WTC11 (cell line): ENCODE measurements around the gene IL17RE. TPM values are rescaled to one million over a fixed set of nuclear protein-coding genes. Genes with fewer than 3 reads are reported as not detected.
A peak's percentile ranks its signal among the peaks of the same experiment; 100 is the strongest.

Experiments
- CDX4 ChIP-seq: fragments of 250-450 bp; sonication (Bioruptor Pico); IDR thresholded peaks from 2 replicates; pipeline ENCODE4 v1.9.0; 2021; ENCODE audit warnings: moderate library complexity, mild to moderate bottlenecking, inconsistent platforms, borderline replicate concordance
- CREM ChIP-seq: sonication (generic); formaldehyde crosslinking; IDR thresholded peaks from 2 replicates; pipeline ENCODE4 v1.8.1; 2022; ENCODE audit warnings: mild to moderate bottlenecking, missing genetic modification reagents, moderate library complexity
- ELF4 ChIP-seq: sonication (generic); formaldehyde crosslinking; IDR thresholded peaks from 2 replicates; pipeline ENCODE4 v1.8.1; 2022; ENCODE audit warnings: low read depth, mild to moderate bottlenecking, moderate library complexity, missing genetic modification reagents
- ESRRA ChIP-seq: sonication (generic); formaldehyde crosslinking; IDR thresholded peaks from 2 replicates; pipeline ENCODE4 v1.8.1; 2022; ENCODE audit warnings: mild to moderate bottlenecking, missing genetic modification reagents, borderline replicate concordance
- FOXJ3 ChIP-seq: sonication (generic); formaldehyde crosslinking; IDR thresholded peaks from 2 replicates; pipeline ENCODE4 v1.9.0; 2021; ENCODE audit warnings: missing genetic modification reagents, mild to moderate bottlenecking, borderline replicate concordance
- GABPB1 ChIP-seq: sonication (generic); formaldehyde crosslinking; IDR thresholded peaks from 2 replicates; pipeline ENCODE4 v1.8.1; 2023; ENCODE audit warnings: mild to moderate bottlenecking, missing genetic modification reagents
- GTF2I ChIP-seq: fragments of 250-450 bp; sonication (Bioruptor Pico); conservative IDR thresholded peaks from 2 replicates; pipeline ENCODE4 v1.4.0; 2021; ENCODE audit warnings: mild to moderate bottlenecking
- IRF2 ChIP-seq: sonication (generic); formaldehyde crosslinking; IDR thresholded peaks from 2 replicates; pipeline ENCODE4 v1.8.0; 2022; ENCODE audit warnings: low read depth, missing genetic modification reagents, borderline replicate concordance
- KAT7 ChIP-seq: sonication (generic); formaldehyde crosslinking; IDR thresholded peaks from 2 replicates; pipeline ENCODE4 v1.8.1; 2023; ENCODE audit warnings: missing genetic modification reagents, mild to moderate bottlenecking, borderline replicate concordance
- NFATC4 ChIP-seq: fragments of 250-450 bp; sonication (Bioruptor Pico); IDR thresholded peaks from 2 replicates; pipeline ENCODE4 v1.9.0; 2021; ENCODE audit warnings: mild to moderate bottlenecking
- NFE2L1 ChIP-seq: sonication (generic); formaldehyde crosslinking; IDR thresholded peaks from 2 replicates; pipeline ENCODE4 v1.8.1; 2023; ENCODE audit warnings: missing genetic modification reagents
- NR1H2 ChIP-seq: sonication (generic); formaldehyde crosslinking; IDR thresholded peaks from 2 replicates; pipeline ENCODE4 v1.9.0; 2021; ENCODE audit warnings: mild to moderate bottlenecking, moderate library complexity, missing genetic modification reagents
- NR2C2 ChIP-seq: sonication (generic); formaldehyde crosslinking; IDR thresholded peaks from 2 replicates; pipeline ENCODE4 v1.8.0; 2022; ENCODE audit warnings: mild to moderate bottlenecking, missing genetic modification reagents
- RELA ChIP-seq: sonication (generic); formaldehyde crosslinking; IDR thresholded peaks from 2 replicates; pipeline ENCODE4 v1.8.1; 2022; ENCODE audit warnings: missing genetic modification reagents, mild to moderate bottlenecking, borderline replicate concordance
- RORB ChIP-seq: fragments of 250-450 bp; sonication (Bioruptor Pico); IDR thresholded peaks from 2 replicates; pipeline ENCODE4 v1.9.0; 2021; ENCODE audit warnings: mild to moderate bottlenecking
- SMAD3 ChIP-seq: sonication (generic); formaldehyde crosslinking; IDR thresholded peaks from 2 replicates; pipeline ENCODE4 v1.8.0; 2022; ENCODE audit warnings: missing genetic modification reagents, mild to moderate bottlenecking, borderline replicate concordance
- SMAD4 ChIP-seq: sonication (generic); formaldehyde crosslinking; IDR thresholded peaks from 2 replicates; pipeline ENCODE4 v1.8.0; 2022; ENCODE audit warnings: mild to moderate bottlenecking, missing genetic modification reagents
- SP1 ChIP-seq: sonication (generic); formaldehyde crosslinking; conservative IDR thresholded peaks from 2 replicates; pipeline ENCODE4 v1.8.1; 2022; ENCODE audit warnings: missing genetic modification reagents
- STAT6 ChIP-seq: sonication (generic); formaldehyde crosslinking; conservative IDR thresholded peaks from 2 replicates; pipeline ENCODE4 v1.8.1; 2023; ENCODE audit warnings: mild to moderate bottlenecking, low read depth, missing genetic modification reagents, moderate library complexity
- TCF7 ChIP-seq: sonication (generic); formaldehyde crosslinking; IDR thresholded peaks from 2 replicates; pipeline ENCODE4 v1.8.0; 2022; ENCODE audit warnings: mild to moderate bottlenecking, low read depth, missing genetic modification reagents, moderate library complexity
- ZNF219 ChIP-seq: sonication (generic); formaldehyde crosslinking; IDR thresholded peaks from 2 replicates; pipeline ENCODE4 v1.8.0; 2023; ENCODE audit warnings: missing genetic modification reagents, mild to moderate bottlenecking, borderline replicate concordance
- ZNF317 ChIP-seq: sonication (generic); formaldehyde crosslinking; IDR thresholded peaks from 2 replicates; pipeline ENCODE4 v1.8.1; 2023; ENCODE audit warnings: low read depth, mild to moderate bottlenecking, moderate library complexity, missing genetic modification reagents, borderline replicate concordance
- ZNF423 ChIP-seq: fragments of 250-450 bp; sonication (Bioruptor Pico); IDR thresholded peaks from 2 replicates; pipeline ENCODE4 v2.1.2; 2022; ENCODE audit warnings: mild to moderate bottlenecking, moderate library complexity
- ZSCAN18 ChIP-seq: fragments of 250-450 bp; sonication (Bioruptor Pico); IDR thresholded peaks from 2 replicates; pipeline ENCODE4 v2.1.2; 2022; ENCODE audit warnings: mild to moderate bottlenecking, moderate library complexity
- total RNA-seq: library from RNA; stranded (reverse); gene quantifications from 3 replicates; pipeline ENCODE4 v1.2.3, GENCODE V29; 2021
- TF ChIP-seq, protein P1 (sequence below): sonication (generic); formaldehyde crosslinking; IDR thresholded peaks from 2 replicates; pipeline ENCODE4 v1.8.1; 2023; ENCODE audit warnings: mild to moderate bottlenecking, missing genetic modification reagents, moderate library complexity
- TF ChIP-seq, protein P2 (sequence below): sonication (generic); formaldehyde crosslinking; IDR thresholded peaks from 2 replicates; pipeline ENCODE4 v1.8.0; 2022; ENCODE audit warnings: missing genetic modification reagents
- TF ChIP-seq, protein P3 (sequence below): sonication (generic); formaldehyde crosslinking; IDR thresholded peaks from 2 replicates; pipeline ENCODE4 v1.8.1; 2023; ENCODE audit warnings: mild to moderate bottlenecking, missing genetic modification reagents
- TF ChIP-seq, protein P4 (sequence below): sonication (generic); formaldehyde crosslinking; IDR thresholded peaks from 2 replicates; pipeline ENCODE4 v1.8.1; 2022; ENCODE audit warnings: missing genetic modification reagents, borderline replicate concordance

Gene IL17RE
- total RNA-seq, 1 experiment from 2014 or later = 4.2 TPM

GRCh38 chr3:9933561-9934234, 31.1 kb downstream of the IL17RE start, which contains the start of gene CRELD1 (continued):
- no peak for TF ChIP-seq STAT6 (CRISPR knock-in tag)
- no peak for TF ChIP-seq FOXJ3 (CRISPR knock-in tag)
- no peak for TF ChIP-seq ZNF423 (CRISPR knock-in tag)
- no peak for TF ChIP-seq NFE2L1 (CRISPR knock-in tag)
- peak; percentile 38; the same call in 1 of the 2 replicates for TF ChIP-seq KAT7 (CRISPR knock-in tag)
- no peak for TF ChIP-seq CDX4 (CRISPR knock-in tag)
- no peak for TF ChIP-seq SMAD4
- TF ChIP-seq SMAD3 = no peak
- peak; percentile 74 for TF ChIP-seq RELA (CRISPR knock-in tag)
- peak; percentile 88 for TF ChIP-seq CREM
- no peak for TF ChIP-seq NFATC4
- TF ChIP-seq GABPB1 (CRISPR knock-in tag) = peak; percentile 70
- TF ChIP-seq NR2C2 (CRISPR knock-in tag) = no peak
- TF ChIP-seq, protein P1, sequence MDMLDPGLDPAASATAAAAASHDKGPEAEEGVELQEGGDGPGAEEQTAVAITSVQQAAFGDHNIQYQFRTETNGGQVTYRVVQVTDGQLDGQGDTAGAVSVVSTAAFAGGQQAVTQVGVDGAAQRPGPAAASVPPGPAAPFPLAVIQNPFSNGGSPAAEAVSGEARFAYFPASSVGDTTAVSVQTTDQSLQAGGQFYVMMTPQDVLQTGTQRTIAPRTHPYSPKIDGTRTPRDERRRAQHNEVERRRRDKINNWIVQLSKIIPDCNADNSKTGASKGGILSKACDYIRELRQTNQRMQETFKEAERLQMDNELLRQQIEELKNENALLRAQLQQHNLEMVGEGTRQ (CRISPR knock-in tag) = peak; percentile 75
- TF ChIP-seq, protein P2, sequence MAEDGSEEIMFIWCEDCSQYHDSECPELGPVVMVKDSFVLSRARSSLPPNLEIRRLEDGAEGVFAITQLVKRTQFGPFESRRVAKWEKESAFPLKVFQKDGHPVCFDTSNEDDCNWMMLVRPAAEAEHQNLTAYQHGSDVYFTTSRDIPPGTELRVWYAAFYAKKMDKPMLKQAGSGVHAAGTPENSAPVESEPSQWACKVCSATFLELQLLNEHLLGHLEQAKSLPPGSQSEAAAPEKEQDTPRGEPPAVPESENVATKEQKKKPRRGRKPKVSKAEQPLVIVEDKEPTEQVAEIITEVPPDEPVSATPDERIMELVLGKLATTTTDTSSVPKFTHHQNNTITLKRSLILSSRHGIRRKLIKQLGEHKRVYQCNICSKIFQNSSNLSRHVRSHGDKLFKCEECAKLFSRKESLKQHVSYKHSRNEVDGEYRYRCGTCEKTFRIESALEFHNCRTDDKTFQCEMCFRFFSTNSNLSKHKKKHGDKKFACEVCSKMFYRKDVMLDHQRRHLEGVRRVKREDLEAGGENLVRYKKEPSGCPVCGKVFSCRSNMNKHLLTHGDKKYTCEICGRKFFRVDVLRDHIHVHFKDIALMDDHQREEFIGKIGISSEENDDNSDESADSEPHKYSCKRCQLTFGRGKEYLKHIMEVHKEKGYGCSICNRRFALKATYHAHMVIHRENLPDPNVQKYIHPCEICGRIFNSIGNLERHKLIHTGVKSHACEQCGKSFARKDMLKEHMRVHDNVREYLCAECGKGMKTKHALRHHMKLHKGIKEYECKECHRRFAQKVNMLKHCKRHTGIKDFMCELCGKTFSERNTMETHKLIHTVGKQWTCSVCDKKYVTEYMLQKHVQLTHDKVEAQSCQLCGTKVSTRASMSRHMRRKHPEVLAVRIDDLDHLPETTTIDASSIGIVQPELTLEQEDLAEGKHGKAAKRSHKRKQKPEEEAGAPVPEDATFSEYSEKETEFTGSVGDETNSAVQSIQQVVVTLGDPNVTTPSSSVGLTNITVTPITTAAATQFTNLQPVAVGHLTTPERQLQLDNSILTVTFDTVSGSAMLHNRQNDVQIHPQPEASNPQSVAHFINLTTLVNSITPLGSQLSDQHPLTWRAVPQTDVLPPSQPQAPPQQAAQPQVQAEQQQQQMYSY (CRISPR knock-in tag) = 0 out of 2 replicates have a peak, but pooled peaks have one; percentile 41
- no peak for TF ChIP-seq GTF2I
- no peak for TF ChIP-seq ZSCAN18
- TF ChIP-seq, protein P3, sequence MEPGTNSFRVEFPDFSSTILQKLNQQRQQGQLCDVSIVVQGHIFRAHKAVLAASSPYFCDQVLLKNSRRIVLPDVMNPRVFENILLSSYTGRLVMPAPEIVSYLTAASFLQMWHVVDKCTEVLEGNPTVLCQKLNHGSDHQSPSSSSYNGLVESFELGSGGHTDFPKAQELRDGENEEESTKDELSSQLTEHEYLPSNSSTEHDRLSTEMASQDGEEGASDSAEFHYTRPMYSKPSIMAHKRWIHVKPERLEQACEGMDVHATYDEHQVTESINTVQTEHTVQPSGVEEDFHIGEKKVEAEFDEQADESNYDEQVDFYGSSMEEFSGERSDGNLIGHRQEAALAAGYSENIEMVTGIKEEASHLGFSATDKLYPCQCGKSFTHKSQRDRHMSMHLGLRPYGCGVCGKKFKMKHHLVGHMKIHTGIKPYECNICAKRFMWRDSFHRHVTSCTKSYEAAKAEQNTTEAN (CRISPR knock-in tag) = peak; percentile 89; the same call in 1 of the 2 replicates
- no peak; the same call in 1 of the 2 replicates for TF ChIP-seq NR1H2 (CRISPR knock-in tag)
- peak; percentile 83 for TF ChIP-seq SP1 (CRISPR knock-in tag)
- TF ChIP-seq ELF4 = no peak
- TF ChIP-seq TCF7 (CRISPR knock-in tag) = no peak
- no peak for TF ChIP-seq ZNF219
- TF ChIP-seq IRF2 = no peak
- TF ChIP-seq ESRRA (CRISPR knock-in tag) = peak; percentile 84; the same call in 1 of the 2 replicates
- TF ChIP-seq RORB (CRISPR knock-in tag) = no peak
- no peak for TF ChIP-seq ZNF317 (CRISPR knock-in tag)
- TF ChIP-seq, protein P4, sequence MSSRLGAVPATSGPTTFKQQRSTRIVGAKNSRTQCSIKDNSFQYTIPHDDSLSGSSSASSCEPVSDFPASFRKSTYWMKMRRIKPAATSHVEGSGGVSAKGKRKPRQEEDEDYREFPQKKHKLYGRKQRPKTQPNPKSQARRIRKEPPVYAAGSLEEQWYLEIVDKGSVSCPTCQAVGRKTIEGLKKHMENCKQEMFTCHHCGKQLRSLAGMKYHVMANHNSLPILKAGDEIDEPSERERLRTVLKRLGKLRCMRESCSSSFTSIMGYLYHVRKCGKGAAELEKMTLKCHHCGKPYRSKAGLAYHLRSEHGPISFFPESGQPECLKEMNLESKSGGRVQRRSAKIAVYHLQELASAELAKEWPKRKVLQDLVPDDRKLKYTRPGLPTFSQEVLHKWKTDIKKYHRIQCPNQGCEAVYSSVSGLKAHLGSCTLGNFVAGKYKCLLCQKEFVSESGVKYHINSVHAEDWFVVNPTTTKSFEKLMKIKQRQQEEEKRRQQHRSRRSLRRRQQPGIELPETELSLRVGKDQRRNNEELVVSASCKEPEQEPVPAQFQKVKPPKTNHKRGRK (CRISPR knock-in tag) = no peak
